NCI-H1105 treated with DMSO at 0.1 percent for 48 hours (cell line): Measurements from ENCODE around the gene TTC28.

ENCODE experiments used
- DNase-seq: peaks from one replicate; lab custom pipeline; 2025; lab: John Stamatoyannopoulos, UW

The TTC28 gene

DNA sequence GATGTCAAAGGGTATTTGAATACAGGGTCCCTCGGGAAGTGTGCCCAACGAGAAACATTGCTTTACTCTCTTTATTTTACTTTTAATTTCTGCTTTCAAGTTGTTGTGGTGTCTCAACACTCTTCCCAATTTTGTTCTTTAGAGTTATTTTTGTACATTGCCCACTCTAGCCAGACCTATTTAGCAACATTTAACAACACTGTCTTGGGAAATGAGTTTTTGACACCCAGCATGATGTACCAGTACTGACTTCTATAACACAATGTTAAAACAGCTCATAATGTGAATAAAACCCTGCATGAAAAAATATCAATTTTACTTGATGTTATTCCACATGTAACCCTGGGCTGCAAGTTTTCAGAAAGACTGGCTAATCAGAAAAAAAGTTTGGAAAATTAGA, 410.4 kb downstream of the TTC28 start:
- DNase-seq = no peak

DNA sequence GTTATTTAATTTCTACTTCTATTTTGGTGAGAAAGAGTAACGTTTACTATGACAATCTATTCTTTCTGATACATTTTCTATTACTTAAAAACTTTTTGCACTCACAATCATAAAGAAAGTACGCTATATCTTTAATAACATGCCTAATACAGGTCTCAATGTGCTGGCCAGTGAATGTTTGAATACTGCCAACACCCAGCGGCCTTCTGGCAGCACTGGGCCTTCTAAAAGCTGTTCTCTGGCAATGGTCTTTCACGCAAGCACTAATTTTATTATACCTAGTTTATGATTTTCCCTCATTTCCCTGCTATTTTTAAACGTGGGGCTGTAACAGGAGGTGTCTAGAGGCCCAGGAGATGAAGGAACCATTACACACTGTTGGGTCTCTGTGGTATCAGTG, 410.8 kb downstream of the TTC28 start:
- no peak for DNase-seq

DNA sequence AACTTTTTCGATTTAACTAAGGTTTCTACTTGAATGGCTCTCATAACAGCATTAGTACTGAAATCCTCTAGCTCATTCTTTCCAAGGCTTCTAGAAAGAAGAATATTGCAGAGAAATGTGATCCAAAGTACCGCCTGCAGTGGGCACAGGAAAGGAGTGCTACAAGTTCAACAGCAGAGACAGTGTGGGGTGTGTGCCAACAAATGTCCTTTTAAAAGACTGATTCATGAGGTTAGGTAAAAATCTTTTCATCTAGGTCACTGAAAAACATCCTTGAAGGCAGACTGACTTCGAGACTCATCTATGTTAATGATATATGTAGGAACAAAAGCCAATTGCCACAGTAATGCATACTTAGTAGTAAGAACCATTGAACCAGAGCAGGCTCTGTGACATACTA, 411.5 kb downstream of the TTC28 start:
- DNase-seq = no peak

DNA sequence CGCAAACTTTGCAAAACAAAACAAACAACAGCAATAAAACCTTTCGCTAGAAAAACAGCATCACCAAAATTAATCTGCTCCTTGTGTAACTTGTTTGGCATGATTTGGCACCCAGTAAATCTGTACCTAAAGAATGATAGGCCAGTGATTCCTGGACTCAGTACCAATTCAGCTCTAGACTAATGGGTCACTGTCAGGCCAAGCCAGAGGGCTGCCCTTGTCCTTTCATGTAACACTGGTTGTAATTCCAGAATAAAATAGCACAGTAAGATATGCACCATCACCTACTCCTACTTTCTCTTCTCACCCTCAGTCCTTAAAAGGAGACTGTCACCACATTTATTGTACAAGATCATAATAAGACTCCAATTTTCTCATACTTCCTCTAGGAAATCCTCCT, 419.0 kb downstream of the TTC28 start:
- no peak for DNase-seq

DNA sequence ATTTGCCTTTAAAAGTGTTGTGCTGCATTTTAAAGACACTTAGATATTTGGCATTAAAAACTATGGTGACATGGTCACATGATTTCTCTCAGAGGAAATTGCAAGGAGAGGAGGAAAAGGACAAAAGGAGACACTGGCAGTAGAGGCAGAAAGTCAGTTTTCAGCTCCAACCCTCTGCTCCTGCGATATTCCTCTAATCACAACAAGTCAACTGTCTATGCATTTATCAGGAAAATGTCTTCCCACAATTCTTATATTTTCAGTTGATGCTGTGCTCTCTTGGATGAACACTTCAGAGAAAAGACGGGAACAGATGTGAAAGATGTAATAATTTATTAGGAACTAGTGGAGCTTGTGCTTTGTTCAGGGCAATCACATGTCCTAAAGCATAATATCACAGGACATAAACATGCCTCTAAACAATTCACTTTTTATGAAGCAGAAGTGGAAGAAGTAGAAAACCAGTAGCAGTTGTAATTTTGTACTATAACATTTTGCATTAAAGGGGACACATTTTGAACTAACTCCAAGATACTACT, 419.8 kb downstream of the TTC28 start:
- DNase-seq = no peak

DNA sequence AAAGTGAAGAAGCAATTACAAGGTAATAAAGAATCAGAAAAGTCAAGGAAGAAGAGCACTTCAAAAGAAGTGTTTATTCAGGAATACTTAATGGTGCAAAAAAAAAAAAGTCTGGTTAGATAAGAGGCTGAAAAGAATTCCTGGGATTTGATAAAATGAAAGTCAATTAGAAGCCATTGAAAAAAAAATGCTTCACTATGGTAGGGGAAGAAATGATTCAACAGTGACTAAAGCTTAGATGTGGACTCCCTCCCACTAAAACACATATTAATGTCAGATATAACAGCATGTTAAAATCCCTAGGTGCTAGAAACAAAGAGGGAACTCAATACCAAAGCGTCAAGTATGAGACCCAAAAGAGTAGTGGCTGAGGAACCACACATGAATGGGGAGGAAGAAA, 425.2 kb downstream of the TTC28 start:
- no peak for DNase-seq

DNA sequence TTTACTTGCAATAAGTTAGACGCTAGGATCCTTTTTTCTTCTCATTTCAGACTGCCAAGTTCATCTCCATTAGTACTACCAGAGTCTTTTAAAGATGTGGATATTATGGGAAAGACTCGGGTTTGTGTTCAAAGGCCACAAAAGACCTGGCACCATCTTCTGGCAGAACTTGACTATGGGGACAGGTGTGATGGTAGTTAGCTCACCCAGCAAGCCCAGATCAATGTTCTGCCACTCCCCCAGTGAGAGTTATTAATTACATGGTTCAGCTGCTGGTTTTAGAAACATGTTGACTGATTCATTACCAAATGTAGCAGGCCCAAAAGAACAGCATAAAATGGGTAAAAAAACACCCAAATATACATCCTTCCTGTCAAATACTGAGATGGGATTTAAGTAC, 427.1 kb downstream of the TTC28 start:
- DNase-seq = peak; percentile 29

DNA sequence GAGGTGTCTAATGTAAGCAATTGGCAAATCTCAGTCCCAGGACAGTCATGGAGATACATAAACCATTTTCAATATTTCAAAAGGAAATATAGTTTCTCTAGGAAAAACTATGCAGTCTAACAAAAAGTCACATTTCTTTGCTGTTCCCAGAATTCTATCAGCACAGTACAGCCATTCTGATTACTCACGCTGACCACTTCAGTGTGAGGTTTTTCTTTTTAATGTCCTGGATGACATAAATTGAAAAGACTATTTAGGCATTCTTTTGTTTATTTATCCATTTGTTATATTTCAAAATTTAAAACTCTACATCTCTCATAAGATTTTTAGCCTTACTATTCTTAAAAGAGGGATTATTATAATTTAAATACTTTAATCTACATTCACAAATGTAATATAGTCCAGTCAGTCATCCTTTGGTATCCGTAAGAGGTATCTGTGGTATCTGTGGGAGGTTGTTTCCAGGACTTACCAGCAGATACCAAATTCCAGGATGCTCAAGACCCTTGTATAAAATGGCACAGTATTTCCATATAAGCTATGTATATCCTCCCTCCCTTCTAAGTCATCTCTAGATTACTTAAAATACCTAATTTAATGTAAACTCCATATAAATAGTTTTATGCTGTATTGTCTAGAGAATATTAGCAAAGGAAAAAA, 429.5 kb downstream of the TTC28 start:
- DNase-seq = no peak

DNA sequence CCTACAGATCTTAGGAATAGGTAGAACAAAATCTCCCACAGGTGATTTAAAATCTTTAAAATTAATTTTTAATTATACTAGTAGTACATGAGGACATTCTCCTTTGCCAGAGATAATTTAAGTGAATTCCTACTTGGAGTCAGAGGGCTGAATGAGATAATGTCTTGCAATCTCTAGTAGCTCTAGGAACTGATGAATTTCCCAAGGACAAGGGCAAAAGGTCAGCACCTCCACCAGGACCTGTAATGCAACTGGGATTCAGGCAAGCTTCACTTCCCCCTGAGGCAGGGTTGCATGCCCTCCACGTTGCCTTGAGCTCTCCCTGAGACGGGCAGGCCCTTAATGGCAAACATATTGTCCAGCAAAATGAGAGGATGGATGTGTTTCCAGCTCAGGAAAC, 430.2 kb downstream of the TTC28 start:
- DNase-seq = no peak

DNA sequence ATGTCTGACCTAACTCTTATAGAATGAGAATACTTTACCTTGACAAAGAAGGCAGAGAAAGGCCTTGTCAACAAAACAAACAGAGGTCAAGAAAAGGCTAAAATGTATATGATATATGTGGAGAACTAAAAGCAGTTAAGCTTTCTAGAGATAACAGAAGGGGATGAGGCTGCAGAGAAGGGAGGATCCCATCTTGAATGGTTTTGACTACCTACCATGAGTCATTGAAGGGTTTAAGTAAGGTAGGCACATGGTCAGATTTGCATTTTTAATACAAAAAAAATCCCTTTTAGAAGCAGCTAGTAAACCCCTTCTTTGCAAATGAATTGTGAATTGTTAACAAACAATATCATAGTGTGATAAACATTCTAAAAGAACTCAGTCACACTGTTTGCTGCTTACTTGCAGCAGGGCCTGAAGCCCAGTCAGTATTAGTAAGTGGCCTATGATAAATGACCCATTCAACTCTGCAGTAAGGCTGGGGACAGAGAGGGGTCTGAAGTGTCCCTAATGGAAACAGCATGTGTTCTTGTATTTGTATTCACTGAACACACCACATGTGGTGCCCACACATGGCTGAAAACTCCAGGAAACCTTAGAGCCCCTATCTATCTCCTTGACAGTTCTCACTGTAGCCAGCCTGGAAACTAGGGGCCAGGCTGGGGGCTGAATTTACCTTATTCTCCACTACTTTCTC, 431.8 kb downstream of the TTC28 start:
- no peak for DNase-seq

DNA sequence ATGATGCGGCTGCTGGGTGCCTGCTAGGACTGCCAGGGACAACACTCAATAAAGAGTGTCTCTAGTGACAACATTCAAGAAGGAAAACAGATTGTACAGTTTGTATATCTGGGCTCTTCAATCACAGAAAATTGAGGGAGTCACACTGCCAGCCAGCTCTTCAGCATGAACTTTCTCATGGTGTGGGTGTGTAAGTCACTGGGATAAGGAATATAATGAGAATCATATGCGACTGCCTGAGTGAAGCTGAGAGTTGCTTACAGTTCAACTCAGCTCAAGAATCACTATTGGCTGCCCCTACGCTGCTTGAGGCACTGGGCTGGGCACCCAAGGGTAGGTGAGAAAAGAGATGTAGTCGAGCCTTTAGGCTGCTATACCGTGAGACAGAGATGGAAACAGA, 432.5 kb downstream of the TTC28 start:
- no peak for DNase-seq

DNA sequence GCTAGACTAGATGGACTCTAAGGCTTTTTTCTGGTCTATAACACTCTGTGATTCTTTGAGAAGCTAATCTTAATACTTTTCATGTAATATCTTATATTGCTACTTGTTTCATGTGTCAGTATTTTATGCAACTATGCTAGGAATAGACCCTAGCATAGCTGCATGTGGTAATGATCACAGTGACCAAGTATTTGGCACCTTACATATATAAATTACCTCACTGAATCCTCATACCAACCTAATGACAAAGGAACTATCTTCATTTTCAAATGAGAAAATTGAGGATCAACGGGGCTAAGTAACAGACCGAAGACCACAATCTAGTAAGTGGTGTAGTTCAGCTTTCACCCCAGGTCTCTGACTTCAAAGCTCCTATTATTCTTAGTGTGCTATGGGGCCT, 433.2 kb downstream of the TTC28 start:
- DNase-seq = no peak

DNA sequence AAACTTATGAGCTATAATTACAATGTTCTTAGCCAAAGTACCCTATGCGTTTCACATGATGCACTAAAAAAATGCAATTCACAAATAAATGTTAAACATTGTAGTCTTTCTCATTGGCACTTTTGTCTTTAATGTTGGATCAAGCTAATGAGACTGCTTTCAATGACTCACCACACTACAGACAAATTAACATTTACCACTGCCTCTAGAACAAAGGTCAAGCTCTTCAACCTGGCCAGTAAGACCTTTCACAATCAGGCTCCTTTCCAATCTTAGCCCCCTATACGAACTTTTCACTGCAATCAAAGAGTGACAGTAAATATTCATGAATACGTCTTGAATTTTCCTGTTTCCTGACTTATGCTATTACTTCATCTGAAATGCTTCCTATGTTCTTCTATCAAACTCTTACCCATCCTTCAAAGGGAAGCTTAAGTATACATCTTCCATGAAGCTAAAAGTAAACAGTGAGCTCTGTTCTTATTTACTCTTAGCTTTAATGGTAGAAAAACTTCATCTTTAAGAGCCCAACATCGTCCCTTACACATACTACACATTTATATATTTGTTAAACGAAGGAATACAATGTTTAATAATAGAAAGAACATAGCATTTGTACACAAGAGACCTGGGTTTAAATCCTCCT, 433.9 kb downstream of the TTC28 start:
- DNase-seq = no peak

DNA sequence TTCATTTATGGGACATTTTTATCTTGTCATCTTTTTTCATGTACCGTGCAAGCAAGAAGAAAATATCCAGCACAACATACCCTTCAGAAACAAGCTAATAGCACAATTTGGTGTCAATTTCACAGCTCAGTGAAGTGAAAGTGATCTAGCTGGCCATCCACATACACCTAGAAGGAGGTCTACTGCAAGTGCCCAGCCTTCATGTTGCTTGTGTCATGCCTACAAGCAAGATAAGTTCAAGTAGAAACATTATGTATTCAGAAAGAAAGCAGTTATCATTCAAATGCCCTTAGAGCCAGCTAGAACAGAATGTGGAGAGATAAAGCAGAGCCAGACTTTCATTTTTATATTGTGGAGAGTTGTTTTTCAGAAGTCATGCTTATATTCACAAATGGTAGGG, 434.9 kb downstream of the TTC28 start:
- no peak for DNase-seq

DNA sequence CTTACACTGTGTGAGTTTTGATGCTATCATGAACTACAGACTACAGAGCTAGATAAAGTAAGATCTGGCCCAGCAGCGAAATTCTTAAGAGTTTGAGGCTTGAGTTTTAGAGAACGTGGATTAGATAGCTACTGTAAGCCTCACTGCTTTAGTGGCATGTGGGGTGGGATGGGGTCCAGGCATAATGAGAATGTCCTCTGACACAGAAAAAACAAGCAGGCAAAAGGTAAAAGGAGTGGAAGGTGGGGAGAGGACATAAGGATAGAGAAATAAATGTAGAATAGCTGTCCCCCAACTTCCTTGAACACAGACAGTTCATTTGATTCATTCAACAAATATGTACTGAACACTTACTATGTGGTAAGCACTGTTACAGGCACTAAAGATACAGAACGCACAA, 436.1 kb downstream of the TTC28 start:
- no peak for DNase-seq

DNA sequence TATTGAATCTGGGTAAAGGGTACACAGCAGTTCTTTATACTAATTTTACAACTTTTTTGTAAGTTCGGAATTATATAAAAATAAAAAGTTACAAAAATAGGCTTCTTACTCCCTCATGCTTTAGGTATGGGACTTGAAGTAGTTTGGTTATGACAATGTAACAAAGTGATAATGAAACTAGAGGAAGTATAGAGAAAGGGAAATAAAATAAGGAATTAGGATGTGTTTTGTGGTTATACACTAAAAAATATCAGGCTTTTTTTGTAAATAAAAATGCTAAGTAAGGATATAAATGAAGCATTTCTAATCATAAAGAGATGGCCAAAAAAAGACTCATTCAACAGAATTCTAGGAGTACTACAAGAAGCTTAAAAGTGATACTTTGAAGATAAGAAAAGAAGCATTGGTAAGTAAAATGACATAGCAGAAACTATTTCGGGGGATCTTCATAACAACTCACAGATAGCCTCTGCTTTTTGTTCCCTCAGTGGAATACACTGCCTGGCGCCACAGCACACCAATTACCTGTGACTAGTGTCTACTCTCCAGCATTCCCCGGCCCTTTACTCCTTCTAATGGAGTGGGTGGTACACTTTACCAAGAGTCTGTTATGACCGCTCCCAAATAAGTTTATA, 437.9 kb downstream of the TTC28 start:
- no peak for DNase-seq

DNA sequence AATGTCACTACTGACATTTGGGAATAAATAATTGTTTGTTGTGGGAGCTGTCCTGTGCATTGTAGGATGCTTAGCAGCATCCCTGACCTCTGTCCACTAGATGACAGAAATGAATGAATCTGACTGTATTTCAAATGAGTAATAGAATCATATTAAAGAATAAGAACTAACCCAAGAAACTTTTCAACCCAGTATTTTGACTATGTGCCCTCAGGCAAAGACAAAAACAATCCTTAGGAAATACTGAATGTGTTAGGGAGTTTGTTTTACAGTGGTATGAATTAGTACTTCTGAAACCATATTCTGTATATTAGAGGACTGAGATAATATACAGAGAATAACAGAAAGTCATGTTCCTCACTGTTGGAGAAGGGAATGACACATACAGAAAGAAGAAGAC, 439.7 kb downstream of the TTC28 start:
- no peak for DNase-seq

DNA sequence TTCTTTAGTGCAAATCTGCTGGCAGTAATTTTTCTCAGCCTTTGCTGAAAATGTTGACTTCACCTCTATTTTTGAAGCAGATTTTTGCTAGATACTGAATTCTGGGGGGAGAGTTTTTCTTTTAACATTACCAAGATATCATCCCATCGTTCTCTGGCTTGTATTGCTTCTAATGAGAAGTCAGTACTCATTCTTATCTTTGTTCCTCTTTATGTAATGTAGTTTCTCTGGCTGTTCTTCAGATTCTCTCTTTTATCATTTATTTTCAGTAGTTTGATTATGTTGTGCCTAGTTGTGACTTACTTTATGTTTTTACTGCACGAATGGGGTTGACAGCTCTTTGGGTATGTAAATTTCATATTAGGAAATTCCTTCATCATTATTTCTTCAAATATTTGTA, 441.9 kb downstream of the TTC28 start:
- DNase-seq = no peak

DNA sequence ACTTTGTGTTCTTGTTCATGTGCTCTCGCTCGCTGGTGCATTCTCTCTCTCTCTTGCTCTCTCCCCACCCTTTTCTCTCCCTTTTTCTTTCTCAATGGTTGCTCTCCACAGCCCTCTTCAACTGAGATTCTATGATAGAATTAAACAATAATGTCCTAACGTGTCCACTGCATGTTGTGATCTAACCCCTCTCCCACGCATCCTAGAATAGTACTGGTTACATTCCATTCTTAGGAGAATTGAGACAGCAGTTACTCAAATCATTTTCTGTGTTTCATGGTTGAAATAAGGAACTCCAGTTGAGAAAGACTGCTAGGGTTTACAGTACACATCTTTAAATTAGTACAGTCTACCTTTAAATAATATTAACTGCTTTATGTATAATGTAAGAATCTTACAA, 442.5 kb downstream of the TTC28 start:
- DNase-seq = no peak

DNA sequence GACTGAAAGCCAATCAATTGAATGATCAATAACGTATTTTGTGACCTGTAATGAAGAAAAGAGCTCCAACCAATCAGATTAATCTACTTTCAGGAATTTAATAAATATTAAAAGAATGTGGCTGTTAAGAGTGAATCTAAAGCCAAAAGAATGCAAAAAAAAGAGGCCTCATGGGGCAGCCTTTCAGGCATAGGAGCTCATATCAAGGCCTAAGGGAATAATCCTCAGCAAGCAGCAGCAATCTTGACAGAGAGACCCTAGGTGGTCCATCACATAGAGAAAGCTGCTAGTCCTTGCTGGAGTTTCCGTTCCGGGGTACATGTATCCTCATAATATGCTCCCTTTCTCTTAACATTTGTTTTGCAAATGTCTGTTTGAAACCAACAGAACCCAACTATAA, 447.4 kb downstream of the TTC28 start:
- no peak for DNase-seq

DNA sequence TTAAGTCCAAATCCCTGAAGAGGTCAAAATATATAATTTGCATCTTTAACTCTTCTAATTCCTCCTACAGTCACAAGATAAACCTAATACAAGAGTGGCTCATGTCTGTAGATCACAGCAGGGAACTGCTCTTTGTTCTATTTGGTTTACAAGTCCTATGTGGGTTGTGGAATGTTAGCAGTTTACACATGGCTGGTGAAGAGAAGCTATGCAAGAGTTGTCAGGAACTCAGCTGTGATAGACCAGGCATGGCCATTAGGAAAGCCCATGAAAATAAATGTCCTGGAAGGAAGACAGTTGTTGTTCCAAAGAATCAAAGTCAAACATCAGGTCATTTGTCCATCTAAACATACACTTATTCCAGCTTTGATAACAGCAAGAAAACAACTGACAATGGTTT, 448.2 kb downstream of the TTC28 start:
- no peak for DNase-seq

DNA sequence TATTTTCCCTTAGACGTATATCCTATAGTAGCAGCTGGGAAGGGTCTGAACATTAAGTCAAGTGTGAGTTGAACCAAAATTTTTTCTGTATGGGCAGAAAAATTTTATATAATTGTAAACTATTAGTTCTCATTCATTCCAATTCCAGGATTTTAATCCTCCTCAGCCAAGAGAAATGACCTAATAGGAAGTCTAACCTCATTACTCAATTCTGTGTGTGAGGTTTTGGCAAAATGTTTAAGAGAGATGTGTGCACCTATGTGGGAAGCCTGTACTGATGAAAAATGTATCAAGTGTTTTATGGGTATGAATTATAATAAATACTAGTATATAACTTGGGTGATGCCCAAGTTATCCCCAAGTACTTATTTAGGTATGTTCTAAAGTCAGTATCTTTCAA, 449.0 kb downstream of the TTC28 start:
- no peak for DNase-seq
